GM19099 (cell line): ENCODE data around the gene NLN.

Source experiments
- POLR2A ChIP-seq: IDR thresholded peaks from 3 replicates; pipeline ENCODE4 v1.6.1; 2011; ENCODE audit warnings: low read depth; ENCODE audit not compliant: insufficient read length; ENCODE audit errors: extremely low read depth

Gene NLN

DNA sequence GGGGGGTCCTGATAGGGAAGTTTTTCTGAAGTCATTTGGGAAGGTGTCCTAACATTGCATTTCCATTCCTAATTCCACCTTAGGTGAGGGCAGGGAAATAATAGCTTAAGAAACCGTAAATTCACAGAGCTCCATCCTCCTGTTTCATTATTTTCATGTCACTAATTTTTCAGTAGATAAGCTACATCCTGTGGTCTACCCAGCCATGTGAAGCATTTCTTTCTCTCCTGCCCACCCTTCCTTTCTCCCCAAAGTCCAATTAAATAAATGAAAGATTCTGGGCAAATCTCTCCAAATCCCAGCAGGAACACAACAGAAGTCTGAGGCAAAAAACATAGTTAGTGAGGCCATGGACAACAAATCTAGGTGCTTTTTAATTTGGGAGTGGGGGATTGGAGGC lies 109.3 kb downstream of the NLN start:
- TF ChIP-seq POLR2A = no peak

DNA sequence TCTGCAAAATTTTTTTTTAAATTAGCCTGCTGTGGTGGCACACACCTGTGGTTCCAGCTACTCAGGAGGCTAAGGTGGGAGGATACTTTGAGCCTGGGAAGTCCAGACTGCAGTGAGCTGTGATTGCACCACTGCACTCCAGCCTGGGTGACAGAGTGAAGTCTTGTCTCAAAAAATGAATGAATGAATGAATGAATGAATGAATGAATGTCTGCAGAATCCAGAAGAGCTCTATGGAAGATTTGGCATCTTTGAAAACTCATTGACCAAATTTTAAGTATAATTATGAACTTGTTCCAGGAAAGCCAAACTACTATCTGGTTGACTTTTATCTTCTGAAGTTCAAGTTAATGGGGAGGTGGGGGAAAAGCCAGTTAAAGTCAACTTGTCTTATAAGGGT lies 110.1 kb downstream of the NLN start:
- no peak for TF ChIP-seq POLR2A

DNA sequence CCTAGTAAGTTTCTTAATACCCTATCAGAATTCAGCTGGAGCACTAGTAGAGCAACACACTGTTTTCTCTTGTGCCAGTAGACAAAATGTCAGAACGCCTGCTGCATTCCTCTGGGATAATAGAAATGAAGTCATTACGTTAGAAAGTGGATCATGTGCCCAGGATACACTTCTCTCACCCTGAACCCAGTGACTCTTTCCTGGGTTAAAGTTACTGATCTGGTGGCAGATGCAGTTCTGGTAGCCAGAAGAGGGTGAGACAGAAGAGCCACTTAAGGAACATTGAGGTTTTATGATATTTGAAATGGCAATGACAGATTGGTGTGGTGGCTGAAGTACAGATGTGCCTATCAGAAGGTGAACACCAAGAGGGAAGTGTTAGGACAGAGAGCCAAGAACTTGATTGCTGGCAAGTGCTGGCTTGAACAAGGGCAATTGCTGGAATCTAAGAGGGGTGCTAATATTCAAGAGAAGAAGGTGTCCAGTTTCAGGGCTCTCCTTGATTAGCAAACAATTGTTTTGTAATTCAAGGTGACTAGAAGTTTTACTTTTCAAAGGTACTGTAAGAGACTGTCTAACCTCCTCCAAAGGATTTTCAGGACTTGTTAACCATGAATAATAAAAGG lies 110.7 kb downstream of the NLN start:
- TF ChIP-seq POLR2A = no peak

DNA sequence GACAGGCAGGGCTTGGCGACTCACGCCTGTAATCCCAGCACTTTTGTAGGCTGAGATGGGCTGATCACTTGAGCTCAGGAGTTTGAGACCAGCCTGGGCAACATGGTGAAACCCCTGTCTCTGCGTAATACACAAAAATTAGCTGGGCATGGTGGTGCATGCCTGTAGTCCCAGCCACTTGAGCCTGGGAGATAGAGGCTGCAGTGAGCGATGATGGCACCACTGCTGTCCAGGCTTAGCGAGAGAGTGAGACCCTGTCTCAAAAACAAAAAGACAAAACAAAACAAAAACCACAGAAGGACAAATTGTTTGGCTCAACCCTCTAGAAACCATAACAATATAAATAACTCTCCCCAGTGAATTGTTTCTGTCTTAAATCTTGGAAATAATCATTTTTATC lies 111.8 kb downstream of the NLN start:
- TF ChIP-seq POLR2A = no peak

DNA sequence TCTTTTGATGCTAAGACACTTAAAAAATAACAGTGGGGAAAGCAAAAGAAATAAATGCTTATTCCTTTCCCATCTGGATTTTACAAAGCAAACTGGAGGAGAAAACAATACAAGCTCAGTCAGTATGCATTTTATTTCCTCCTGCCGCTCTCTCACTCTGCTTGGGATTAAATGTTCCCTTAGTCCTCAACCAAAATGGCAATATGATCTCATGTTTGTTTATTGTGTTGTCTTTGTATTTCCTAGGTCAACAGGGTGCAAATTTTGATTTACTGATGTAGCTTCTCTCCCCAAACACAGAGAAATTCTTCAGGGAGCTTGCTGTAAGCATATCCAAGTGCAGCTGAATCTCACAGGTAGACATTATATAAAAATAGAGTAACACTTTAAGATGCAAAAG lies 112.3 kb downstream of the NLN start:
- TF ChIP-seq POLR2A = no peak

DNA sequence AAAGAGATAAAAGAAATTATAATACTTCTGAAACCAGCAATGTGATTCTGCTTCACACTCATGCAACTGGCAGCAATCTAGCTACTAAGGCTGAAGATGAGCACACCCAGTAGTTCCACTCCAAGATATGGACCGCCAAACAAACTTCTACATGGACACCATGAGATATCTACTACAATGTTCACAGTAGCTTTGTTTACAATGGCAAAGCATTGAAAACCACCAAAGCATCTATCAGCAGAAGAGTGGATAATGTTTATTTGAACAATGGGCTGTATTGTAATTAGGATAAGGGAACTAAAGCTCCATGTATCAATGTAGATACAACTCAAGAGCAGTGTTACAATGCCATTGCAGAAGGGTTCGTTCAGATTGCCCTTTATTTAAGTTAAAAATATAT lies 113.2 kb downstream of the NLN start:
- TF ChIP-seq POLR2A = no peak

DNA sequence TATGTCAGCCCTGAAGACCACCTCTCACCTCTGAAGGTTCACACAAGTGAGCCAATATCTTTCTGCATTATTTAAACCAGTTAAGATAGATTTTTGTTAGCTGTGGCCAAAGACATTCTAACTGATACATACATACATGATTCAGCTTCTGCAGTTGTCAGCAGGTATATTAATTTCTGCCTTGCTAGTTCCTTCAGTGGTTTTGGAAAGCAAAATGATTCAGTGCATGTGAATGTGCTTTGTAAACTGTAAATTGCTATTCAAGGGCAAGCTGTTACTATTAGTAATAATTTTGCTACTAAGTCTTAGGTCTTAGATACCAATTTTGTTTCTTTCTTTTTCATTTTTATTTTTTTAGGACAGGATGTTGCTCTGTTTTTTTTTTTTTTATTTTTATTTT lies 115.1 kb downstream of the NLN start:
- no peak for TF ChIP-seq POLR2A

DNA sequence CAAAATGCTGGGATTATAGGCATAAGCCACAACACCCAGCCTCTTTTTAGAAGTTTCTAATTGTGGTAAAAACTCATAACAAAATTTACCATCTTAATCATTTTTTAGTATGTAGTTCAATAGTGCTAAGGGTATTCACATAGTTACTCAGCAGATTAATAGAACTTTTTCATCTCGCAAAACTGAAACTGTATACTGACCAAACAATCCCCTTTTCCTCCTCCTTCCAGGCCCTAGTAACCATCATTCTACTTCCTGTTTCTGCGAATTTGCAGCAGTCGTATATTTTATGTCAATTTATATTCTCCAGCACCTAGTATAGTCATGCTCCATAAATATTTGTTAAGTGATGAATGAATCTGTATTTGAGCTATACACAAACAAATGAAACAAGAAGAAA lies 118.1 kb downstream of the NLN start:
- TF ChIP-seq POLR2A = no peak

DNA sequence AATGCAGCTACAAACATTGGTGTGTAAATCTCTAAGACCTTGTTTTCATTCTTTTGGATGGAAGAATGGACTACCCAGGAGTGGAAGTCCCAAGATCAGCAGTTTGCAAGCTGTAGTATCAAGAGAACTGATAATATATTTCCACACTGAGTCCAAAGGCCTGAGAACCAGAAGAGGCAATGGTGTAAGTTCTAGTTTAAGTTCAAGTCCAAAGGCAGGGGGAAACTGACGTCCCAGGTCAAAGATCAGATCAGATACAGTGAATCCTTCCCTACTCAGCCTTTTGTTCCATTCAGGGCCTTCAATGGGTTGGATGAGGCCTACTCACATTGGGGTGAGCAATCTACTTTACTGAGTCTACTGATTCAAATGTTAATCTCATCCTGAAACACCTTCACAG lies 124.1 kb downstream of the NLN start:
- no peak for TF ChIP-seq POLR2A

DNA sequence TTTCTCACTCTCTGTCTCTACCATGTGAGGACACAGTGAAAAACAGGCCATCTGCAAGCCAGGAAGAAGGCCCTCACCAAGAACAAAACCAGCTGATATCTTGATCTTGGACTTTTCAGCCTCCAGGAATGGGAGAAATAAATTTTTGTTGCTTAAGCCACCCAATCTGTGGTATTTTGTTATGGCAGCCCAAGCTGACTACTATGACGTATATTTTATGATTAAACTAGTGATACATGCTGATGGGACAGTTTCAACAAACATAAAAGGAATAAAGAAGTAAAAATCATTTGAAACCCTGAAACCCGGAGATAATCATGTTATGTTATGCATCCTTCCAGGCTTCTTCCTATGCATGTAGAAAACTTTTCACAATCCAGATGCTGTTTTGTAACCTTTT lies 132.9 kb downstream of the NLN start:
- TF ChIP-seq POLR2A = no peak

DNA sequence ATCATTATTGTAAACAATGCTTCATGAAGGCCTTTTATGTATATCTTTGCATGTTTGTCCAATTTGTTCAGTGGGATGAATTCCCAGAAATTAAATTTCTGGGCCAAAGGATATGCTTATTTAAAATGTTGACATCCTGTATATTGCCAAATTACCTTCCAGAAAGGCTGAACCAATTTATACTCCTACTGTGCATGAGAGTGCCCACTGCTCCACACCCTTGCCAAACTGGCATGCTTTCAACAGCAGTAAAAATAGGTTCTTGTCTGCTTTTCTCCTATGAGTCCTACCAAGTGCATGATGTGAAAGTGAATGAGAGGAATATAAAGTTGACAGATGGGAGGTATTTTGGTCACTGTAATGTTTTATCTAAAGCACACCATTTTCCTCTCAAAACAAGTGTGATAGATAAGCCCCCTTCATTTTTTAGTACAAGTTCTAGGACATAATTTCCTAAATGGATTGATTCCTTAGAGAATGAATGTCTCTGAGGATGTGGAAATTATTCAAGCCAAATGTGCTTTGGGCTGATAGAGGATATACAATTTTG lies 133.8 kb downstream of the NLN start:
- TF ChIP-seq POLR2A = no peak

DNA sequence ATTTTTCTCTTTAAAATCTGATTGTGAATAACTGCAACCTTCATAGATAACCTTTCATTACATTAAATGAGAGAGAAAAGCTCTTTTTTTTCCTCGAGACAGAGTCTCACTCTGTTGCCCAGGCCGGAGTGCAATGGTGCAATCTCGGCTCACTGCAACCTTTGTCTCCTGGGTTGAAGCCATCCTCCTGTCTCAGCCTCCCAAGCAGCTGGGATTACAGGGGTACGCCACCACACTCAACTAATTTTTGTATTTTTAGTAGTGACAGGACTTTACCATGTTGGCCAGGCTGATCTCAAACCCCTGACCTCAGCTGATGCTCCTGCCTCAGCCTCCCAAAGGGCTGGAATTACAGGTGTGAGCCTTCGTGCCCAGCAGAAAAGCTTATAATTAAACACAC lies 134.5 kb downstream of the NLN start:
- TF ChIP-seq POLR2A = no peak

DNA sequence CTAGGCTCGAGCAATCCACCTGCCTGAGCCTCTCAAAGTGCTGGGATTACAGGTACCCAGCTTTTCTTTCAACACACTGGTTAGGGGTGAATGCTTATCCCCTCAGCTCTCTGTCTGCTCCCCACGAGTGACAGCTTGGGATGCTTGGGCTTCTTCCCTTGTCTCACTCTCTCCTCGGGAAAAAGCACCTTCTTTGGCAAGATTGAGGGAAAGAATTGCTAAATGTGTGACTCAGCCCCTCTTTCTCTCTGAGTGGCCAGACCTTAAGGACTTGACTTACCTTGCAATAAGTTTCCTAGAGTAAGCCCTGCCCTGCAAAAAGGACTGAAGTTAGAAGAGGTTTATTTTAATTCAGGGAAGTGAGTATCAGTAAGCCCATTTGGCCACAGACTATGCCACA lies 136.3 kb downstream of the NLN start:
- TF ChIP-seq POLR2A = no peak

DNA sequence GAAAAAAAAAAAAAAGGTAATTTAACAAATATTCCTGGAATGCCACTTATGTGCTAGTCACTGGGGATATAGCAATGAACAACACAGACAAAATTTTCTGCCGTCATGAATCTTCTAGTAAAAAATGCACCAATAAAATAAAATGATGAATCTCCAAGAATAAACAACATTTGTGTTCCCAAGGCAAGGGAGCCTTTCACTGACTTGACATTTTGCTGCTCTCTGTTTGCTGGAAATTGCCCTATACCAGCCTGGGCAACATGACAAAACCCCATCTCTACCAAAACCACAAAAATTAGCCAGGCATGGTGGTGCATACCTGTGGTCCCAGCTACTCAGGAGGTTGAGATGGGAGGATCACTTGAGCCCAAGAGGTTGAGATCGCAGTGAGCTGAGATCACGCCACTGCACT lies 139.8 kb downstream of the NLN start:
- TF ChIP-seq POLR2A = no peak

DNA sequence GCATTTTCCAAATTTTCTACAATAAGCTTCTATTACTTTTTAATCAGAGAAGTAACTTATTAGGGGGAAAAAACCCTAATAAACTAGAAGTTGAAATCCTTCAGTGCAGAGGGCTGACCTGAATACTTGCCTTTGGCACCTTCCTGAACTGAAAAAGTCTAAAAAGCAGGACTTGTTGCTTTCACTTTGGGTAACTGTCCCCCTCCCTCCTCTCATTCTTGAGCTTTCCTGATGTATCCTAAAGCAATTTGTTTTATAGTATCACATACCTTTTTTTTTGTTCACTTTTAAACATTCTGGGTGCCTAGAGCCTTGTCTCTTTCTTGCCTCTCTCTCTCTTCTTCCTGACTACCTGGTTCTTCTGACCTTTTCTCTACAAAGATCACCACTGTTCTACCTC lies 140.4 kb downstream of the NLN start:
- no peak for TF ChIP-seq POLR2A

DNA sequence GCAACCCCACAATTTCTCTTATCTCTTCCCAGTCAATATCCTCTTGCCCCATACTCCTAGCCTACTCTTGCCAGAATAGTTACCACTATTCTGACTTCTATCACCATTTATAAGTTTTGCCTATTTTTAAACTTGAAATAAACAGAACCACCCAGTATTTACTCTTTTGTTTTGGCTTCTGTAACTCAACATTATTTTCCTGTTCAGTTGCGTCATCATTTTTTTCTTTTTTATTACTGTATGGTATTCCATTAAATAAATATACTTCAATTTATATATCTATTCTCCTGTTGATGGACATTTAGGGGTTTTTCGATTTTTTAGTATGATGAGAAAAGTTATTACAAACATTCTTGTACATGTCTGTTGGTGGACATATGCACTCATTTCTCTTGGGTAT lies 141.7 kb downstream of the NLN start:
- TF ChIP-seq POLR2A = no peak
